AG04450 (cell line): ENCODE results near the gene ZNF688. TPM values are rescaled to one million over a fixed set of nuclear protein-coding genes. Genes with fewer than 3 reads are reported as not detected.

Experiments used
- CTCF ChIA-PET: fragments of 300-600, 350-600 bp; formaldehyde crosslinking; extraction: SDS; loops from one replicate; lab custom pipeline; 2022; ENCODE audit warnings: antibody characterized with exemption, inconsistent platforms; lab: Charles Lee
- POLR2A ChIA-PET: fragments of 350-600 bp; formaldehyde crosslinking; extraction: SDS; loops from one replicate; lab custom pipeline; 2021; ENCODE audit warnings: antibody characterized with exemption, inconsistent platforms; lab: Yijun Ruan, JAX
- DNase-seq: peaks from one replicate; pipeline ENCODE4 v3.0.0-alpha.2; 2011; ENCODE audit warnings: low read depth, low spot score
- H3K27ac ChIP-seq: one replicate; pipeline ENCODE4 v1.5.1; 2012; ENCODE audit warnings: low read depth, low read length, control low read depth
- H3K27me3 ChIP-seq: one replicate; pipeline ENCODE4 v1.6.0; 2012; ENCODE audit warnings: low read length; ENCODE audit not compliant: control insufficient read depth, insufficient read depth
- H3K4me3 ChIP-seq: 2 replicates; pipeline ENCODE4 v1.5.1; 2011; ENCODE audit warnings: mild to moderate bottlenecking, low read depth, low read length, control low read depth
- H3K9me3 ChIP-seq: 2 replicates; pipeline ENCODE4 v1.5.1; 2012; ENCODE audit warnings: low read length; ENCODE audit not compliant: control insufficient read depth, insufficient read depth
- CTCF ChIP-seq: IDR thresholded peaks from 2 replicates; pipeline ENCODE4 v1.5.1; 2011; ENCODE audit warnings: low read depth, low read length, control low read depth, inconsistent platforms
- polyA plus RNA-seq: library from polyadenylated mRNA; depleted of rRNA; stranded (reverse); fragments of >200 nt; gene quantifications from 2 replicates; pipeline ENCODE4 v1.2.3, GENCODE V29; 2011

ZNF688 gene
- polyA plus RNA-seq, 1 experiment = 6.8 TPM

GRCh38 chr16:30574678-30575077 is 3.2 kb upstream of the ZNF688 start:
- Histone ChIP-seq H3K9me3 (no peaks in the 10 kb centered on the region; the same call in 1 of the 2 replicates), H3K4me3 (no peak overlapping the region), H3K27me3 (no peaks in the 10 kb centered on the region), H3K27ac (no peak overlapping the region)
- ChIA-PET POLR2A (no interaction called here), CTCF (interaction anchor here (0.7 to 0.9 kb wide), 2 partner anchors 24 to 125 kb away, joined by 3 read pairs; no protein-coding TSS in a partner anchor)
- DNase-seq = no peak
- no peak for TF ChIP-seq CTCF

- POLR2A ChIA-PET = interaction anchor here (0.9 to 2.2 kb wide), 7 partner anchors 12 to 163 kb away, joined by 3 to 12 read pairs (median 5); partner anchors contain the start of genes PRR14, SEPHS2, ZNF764 and ZNF771
- no peak for TF ChIP-seq CTCF
- no peak for DNase-seq
- Histone ChIP-seq H3K4me3 (peak overlapping the region; percentile 69), H3K27ac (peak overlapping the region; percentile 65), H3K9me3 (no peaks in the 10 kb centered on the region; the same call in 1 of the 2 replicates), H3K27me3 (peaks cover 4% of the 10 kb centered on the region)
- CTCF ChIA-PET = no interaction called here
Measured at GRCh38 chr16:30570636-30571444, 674 bp downstream of the ZNF688 start.

GRCh38 chr16:30569746-30570635 is 1.5 kb downstream of the ZNF688 start:
- Histone ChIP-seq H3K4me3 (no peak overlapping the region), H3K27me3 (peaks cover 4% of the 10 kb centered on the region), H3K9me3 (no peaks in the 10 kb centered on the region; the same call in 1 of the 2 replicates), H3K27ac (no peak overlapping the region)
- no peak for TF ChIP-seq CTCF
- DNase-seq = no peak
- CTCF ChIA-PET = no interaction called here
- POLR2A ChIA-PET = interaction anchor here (2.1 kb wide), 1 partner anchor 12 kb away, joined by 6 read pairs; the partner anchor contains the start of gene ZNF764

GRCh38 chr16:30569281-30569680 is 2.2 kb downstream of the ZNF688 start:
- ChIA-PET POLR2A (no interaction called here), CTCF (no interaction called here)
- TF ChIP-seq CTCF = no peak
- Histone ChIP-seq H3K9me3 (no peaks in the 10 kb centered on the region; the same call in 1 of the 2 replicates), H3K4me3 (no peak overlapping the region), H3K27ac (no peak overlapping the region), H3K27me3 (peaks cover 4% of the 10 kb centered on the region)
- no peak for DNase-seq
